ENCODE data around the gene KIF6. TPM values are rescaled to one million over a fixed set of nuclear protein-coding genes. Genes with fewer than 3 reads are reported as not detected.

KIF6 gene
- polyA plus RNA-seq, 1 donor (not counting 4 experiments of a cell fraction or from before 2014, with no cell fraction given) = 0.14 TPM

- Histone ChIP-seq H3K36me3 (ENCODE audit: control insufficient read depth in 2 of 2, extremely low read depth in 1 of 2, insufficient read depth in 2 of 2, low read length in 2 of 2) (no peaks in the 10 kb centered on the region), H3K9me1 (ENCODE audit: control insufficient read depth, extremely low read depth, insufficient read depth, low read length) (no peaks in the 10 kb centered on the region), H3K4me3 (ENCODE audit: control insufficient read depth in 2 of 3, extremely low read depth in 1 of 3, insufficient read depth in 2 of 3, low read depth in 1 of 3, low read length in 3 of 3) (no peak overlapping the region), H3K79me2 (ENCODE audit: control insufficient read depth, insufficient read depth, low read length) (no peaks in the 10 kb centered on the region), H3K4me2 (ENCODE audit: control insufficient read depth, extremely low read depth, insufficient read depth, low read depth, low read length) (no peak overlapping the region), H3K27me3 (ENCODE audit: control insufficient read depth, extremely low read depth, insufficient read depth, low read length) (no peaks in the 10 kb centered on the region), H3K4me1 (ENCODE audit: control insufficient read depth, extremely low read depth, insufficient read depth, low read length) (no peaks in the 10 kb centered on the region), H2AFZ (ENCODE audit: control insufficient read depth, low read length) (no peak overlapping the region), H3K9me3 (ENCODE audit: control insufficient read depth, low read depth, low read length) (no peaks in the 10 kb centered on the region), H4K20me1 (ENCODE audit: control insufficient read depth, extremely low read depth, insufficient read depth, low read length) (no peaks in the 10 kb centered on the region), H3K27ac (ENCODE audit: control insufficient read depth, insufficient read depth, low read length) (no peak overlapping the region), H3K9ac (ENCODE audit: control insufficient read depth, extremely low read depth, insufficient read depth, low read length) (no peak overlapping the region)
- no peak for DNase-seq (ENCODE audit: low read depth, low spot score)
- no peak for FAIRE-seq
- no peak for TF ChIP-seq EZH2 (IDR thresholded peaks at IDR 0.05; ENCODE audit: low read length)
- TF ChIP-seq CTCF (optimal IDR thresholded peaks at IDR 0.05 in 1 of 3, IDR thresholded peaks at IDR 0.05 in 1 of 3, conservative IDR thresholded peaks at IDR 0.05 in 1 of 3; ENCODE audit: extremely low read depth in 1 of 3, insufficient read depth in 2 of 3, low read length in 3 of 3) = no peak
- dilution Hi-C loops (cut with MboI; ENCODE audit: extremely low pct_ligation_motif_present, low sequenced_read_pairs) = no loop called here
Observed at GRCh38 chr6:39634646-39635341, 90.4 kb downstream of the KIF6 start.

GRCh38 chr6:39625209-39625608 is 100.0 kb downstream of the KIF6 start:
- Histone ChIP-seq H3K9me1 (ENCODE audit: control insufficient read depth, extremely low read depth, insufficient read depth, low read length) (no peaks in the 10 kb centered on the region), H2AFZ (ENCODE audit: control insufficient read depth, low read length) (no peak overlapping the region), H3K27me3 (ENCODE audit: control insufficient read depth, extremely low read depth, insufficient read depth, low read length) (no peaks in the 10 kb centered on the region), H3K9me3 (ENCODE audit: control insufficient read depth, low read depth, low read length) (no peaks in the 10 kb centered on the region), H3K79me2 (ENCODE audit: control insufficient read depth, insufficient read depth, low read length) (no peaks in the 10 kb centered on the region), H3K27ac (ENCODE audit: control insufficient read depth, insufficient read depth, low read length) (no peak overlapping the region), H3K36me3 (ENCODE audit: control insufficient read depth in 2 of 2, extremely low read depth in 1 of 2, insufficient read depth in 2 of 2, low read length in 2 of 2) (no peaks in the 10 kb centered on the region), H3K4me1 (ENCODE audit: control insufficient read depth, extremely low read depth, insufficient read depth, low read length) (no peaks in the 10 kb centered on the region), H3K4me2 (ENCODE audit: control insufficient read depth, extremely low read depth, insufficient read depth, low read depth, low read length) (no peak overlapping the region), H3K4me3 (ENCODE audit: control insufficient read depth in 2 of 3, extremely low read depth in 1 of 3, insufficient read depth in 2 of 3, low read depth in 1 of 3, low read length in 3 of 3) (no peak overlapping the region), H3K9ac (ENCODE audit: control insufficient read depth, extremely low read depth, insufficient read depth, low read length) (no peak overlapping the region), H4K20me1 (ENCODE audit: control insufficient read depth, extremely low read depth, insufficient read depth, low read length) (no peaks in the 10 kb centered on the region)
- no peak for FAIRE-seq
- dilution Hi-C loops (cut with MboI; ENCODE audit: extremely low pct_ligation_motif_present, low sequenced_read_pairs) = no loop called here
- TF ChIP-seq CTCF (optimal IDR thresholded peaks at IDR 0.05 in 1 of 3, IDR thresholded peaks at IDR 0.05 in 1 of 3, conservative IDR thresholded peaks at IDR 0.05 in 1 of 3; ENCODE audit: extremely low read depth in 1 of 3, insufficient read depth in 2 of 3, low read length in 3 of 3) = no peak
- TF ChIP-seq EZH2 (IDR thresholded peaks at IDR 0.05; ENCODE audit: low read length) = no peak
- DNase-seq (ENCODE audit: low read depth, low spot score) = no peak
